Neural progenitor cell (in vitro differentiated cells): ENCODE data around the gene LURAP1L. TPM values are rescaled to one million over a fixed set of nuclear protein-coding genes. Genes with fewer than 3 reads are reported as not detected.

Experiments used
- DNase-seq: peaks from one replicate; pipeline ENCODE4 v3.0.0-alpha.2; 2016; ENCODE audit warnings: low spot score
- H2AFZ ChIP-seq: fragments of 200-600 bp; sonication (generic); replicated peaks from 2 replicates; pipeline ENCODE4 v1.6.1; 2016; ENCODE audit warnings: antibody characterized with exemption
- H3F3A ChIP-seq: fragments of 200-600 bp; sonication (generic); 2 replicates; pipeline ENCODE4 v1.6.1; 2016; ENCODE audit warnings: antibody characterized with exemption, low read depth
- H3K27ac ChIP-seq: fragments of 200-600 bp; sonication (generic); 2 replicates; pipeline ENCODE4 v1.5.1; 2016; ENCODE audit warnings: mild to moderate bottlenecking
- H3K27me3 ChIP-seq: fragments of 200-600 bp; sonication (generic); 2 replicates; pipeline ENCODE4 v1.6.1; 2016; ENCODE audit warnings: mild to moderate bottlenecking, moderate library complexity
- H3K36me3 ChIP-seq: fragments of 200-600 bp; sonication (generic); 2 replicates; pipeline ENCODE4 v1.5.1; 2016
- H3K4me1 ChIP-seq: fragments of 200-600 bp; sonication (generic); 2 replicates; pipeline ENCODE4 v1.6.1; 2016; ENCODE audit warnings: mixed run types
- H3K4me2 ChIP-seq: fragments of 200-600 bp; sonication (generic); 2 replicates; pipeline ENCODE4 v1.6.1; 2016
- H3K4me3 ChIP-seq: fragments of 200-600 bp; sonication (generic); 2 replicates; pipeline ENCODE4 v1.5.1; 2016
- H3K79me2 ChIP-seq: fragments of 200-600 bp; sonication (generic); 2 replicates; pipeline ENCODE4 v1.6.1; 2016; ENCODE audit warnings: low read depth
- H3K9ac ChIP-seq: fragments of 200-600 bp; sonication (generic); 2 replicates; pipeline ENCODE4 v1.6.1; 2016
- H3K9me3 ChIP-seq: fragments of 200-600 bp; sonication (generic); 2 replicates; pipeline ENCODE4 v1.5.1; 2016; ENCODE audit warnings: low read depth
- H4K20me1 ChIP-seq: fragments of 200-600 bp; sonication (generic); 2 replicates; pipeline ENCODE4 v1.6.1; 2016; ENCODE audit warnings: low read depth
- H3K27ac Mint-ChIP-seq: 3 replicates; pipeline ENCODE4 v1.8.0; 2021; ENCODE audit warnings: mixed read lengths
- H3K27me3 Mint-ChIP-seq: 2 replicates; pipeline ENCODE4 v1.8.0; 2022; ENCODE audit warnings: low read depth, mild to moderate bottlenecking, inconsistent platforms, moderate library complexity, mixed read lengths; ENCODE audit not compliant: insufficient read depth
- H3K36me3 Mint-ChIP-seq: 3 replicates; pipeline ENCODE4 v1.8.0; 2021; ENCODE audit warnings: mixed read lengths
- H3K4me1 Mint-ChIP-seq: 3 replicates; pipeline ENCODE4 v1.8.0; 2021; ENCODE audit warnings: mixed read lengths
- H3K4me3 Mint-ChIP-seq: 3 replicates; pipeline ENCODE4 v1.8.0; 2021; ENCODE audit warnings: mild to moderate bottlenecking, moderate library complexity, mixed read lengths
- H3K9me3 Mint-ChIP-seq: 3 replicates; pipeline ENCODE4 v1.8.0; 2020; ENCODE audit warnings: mixed read lengths
- CTCF ChIP-seq: fragments of 200-600 bp; sonication (generic); IDR thresholded peaks from 2 replicates; pipeline ENCODE4 v1.5.1; 2017; ENCODE audit warnings: antibody characterized with exemption, mild to moderate bottlenecking
- EZH2 ChIP-seq: fragments of 200-600 bp; sonication (generic); IDR thresholded peaks from 2 replicates; pipeline ENCODE4 v1.6.1; 2017; ENCODE audit warnings: antibody characterized with exemption, mild to moderate bottlenecking, moderate library complexity
- EZH2phosphoT487 ChIP-seq: fragments of 200-600 bp; sonication (generic); IDR thresholded peaks from 2 replicates; pipeline ENCODE4 v1.6.1; 2017; ENCODE audit warnings: antibody characterized with exemption
- total RNA-seq: library from RNA; depleted of rRNA; stranded (reverse); fragments of >200 nt; gene quantifications from 2 replicates; pipeline ENCODE4 v1.2.3, GENCODE V29; 2015; ENCODE audit warnings: low replicate concordance

LURAP1L gene
- total RNA-seq, 1 donor from 2014 or later = 0.75 TPM

GRCh38 chr9:12748954-12749353, 25.9 kb upstream of the LURAP1L start:
- Histone ChIP-seq H3K4me3 (no peak overlapping the region), H2AFZ (no peak overlapping the region), H3K9ac (no peak overlapping the region), H3K27me3 (no peaks in the 10 kb centered on the region), H4K20me1 (no peaks in the 10 kb centered on the region), H3K4me1 (no peaks in the 10 kb centered on the region), H3K79me2 (no peaks in the 10 kb centered on the region), H3K4me2 (no peak overlapping the region), H3F3A (no peaks in the 10 kb centered on the region), H3K9me3 (no peaks in the 10 kb centered on the region), H3K27ac (no peak overlapping the region), H3K36me3 (no peaks in the 10 kb centered on the region)
- no peak overlapping the region for H3K4me3 Mint-ChIP-seq
- H3K4me1 Mint-ChIP-seq = no peaks in the 10 kb centered on the region
- no peaks in the 10 kb centered on the region for H3K9me3 Mint-ChIP-seq
- no peaks in the 10 kb centered on the region for H3K27me3 Mint-ChIP-seq
- DNase-seq = no peak
- no peaks in the 10 kb centered on the region for H3K36me3 Mint-ChIP-seq
- no peak for TF ChIP-seq EZH2
- no peak for TF ChIP-seq EZH2phosphoT487
- no peak for TF ChIP-seq CTCF
- H3K27ac Mint-ChIP-seq = no peak overlapping the region

GRCh38 chr9:12753931-12754330, 20.9 kb upstream of the LURAP1L start:
- Mint-ChIP-seq H3K4me3 (no peak overlapping the region), H3K27me3 (no peaks in the 10 kb centered on the region), H3K36me3 (no peaks in the 10 kb centered on the region), H3K27ac (no peak overlapping the region), H3K9me3 (no peaks in the 10 kb centered on the region), H3K4me1 (no peaks in the 10 kb centered on the region)
- Histone ChIP-seq H3K27ac (no peak overlapping the region), H3K79me2 (no peaks in the 10 kb centered on the region), H2AFZ (peak overlapping the region; percentile 40), H3K27me3 (no peaks in the 10 kb centered on the region), H3K4me3 (no peak overlapping the region), H3K9ac (no peak overlapping the region), H4K20me1 (no peaks in the 10 kb centered on the region), H3F3A (no peaks in the 10 kb centered on the region), H3K9me3 (no peaks in the 10 kb centered on the region), H3K36me3 (no peaks in the 10 kb centered on the region), H3K4me2 (no peak overlapping the region), H3K4me1 (no peaks in the 10 kb centered on the region)
- TF ChIP-seq EZH2phosphoT487 (no peak), CTCF (no peak), EZH2 (no peak)
- DNase-seq = no peak

GRCh38 chr9:12759761-12760160, 15.1 kb upstream of the LURAP1L start:
- Mint-ChIP-seq H3K9me3 (no peaks in the 10 kb centered on the region), H3K4me3 (no peak overlapping the region), H3K27me3 (no peaks in the 10 kb centered on the region), H3K27ac (no peak overlapping the region), H3K4me1 (no peaks in the 10 kb centered on the region), H3K36me3 (no peaks in the 10 kb centered on the region)
- DNase-seq = no peak
- Histone ChIP-seq H3K4me1 (no peaks in the 10 kb centered on the region), H3K4me2 (no peak overlapping the region), H4K20me1 (no peaks in the 10 kb centered on the region), H3K9ac (no peak overlapping the region), H3K4me3 (no peak overlapping the region), H3K79me2 (no peaks in the 10 kb centered on the region), H3K9me3 (no peaks in the 10 kb centered on the region), H3K27ac (no peak overlapping the region), H3F3A (no peaks in the 10 kb centered on the region), H3K27me3 (no peaks in the 10 kb centered on the region), H3K36me3 (no peaks in the 10 kb centered on the region), H2AFZ (peak overlapping the region; percentile 4)
- TF ChIP-seq EZH2 (no peak), EZH2phosphoT487 (no peak), CTCF (no peak)

- Mint-ChIP-seq H3K27me3 (no peaks in the 10 kb centered on the region), H3K4me3 (no peak overlapping the region), H3K4me1 (no peaks in the 10 kb centered on the region), H3K36me3 (no peaks in the 10 kb centered on the region), H3K27ac (no peak overlapping the region), H3K9me3 (no peaks in the 10 kb centered on the region)
- no peaks in the 10 kb centered on the region for H3K4me1 ChIP-seq
- no peaks in the 10 kb centered on the region for H3K9me3 ChIP-seq
- no peak overlapping the region for H3K4me3 ChIP-seq
- TF ChIP-seq CTCF (no peak), EZH2phosphoT487 (no peak), EZH2 (no peak)
- no peaks in the 10 kb centered on the region for H3F3A ChIP-seq
- H3K9ac ChIP-seq = no peak overlapping the region
- H3K4me2 ChIP-seq = no peak overlapping the region
- H4K20me1 ChIP-seq = no peaks in the 10 kb centered on the region
- H3K27me3 ChIP-seq = no peaks in the 10 kb centered on the region
- DNase-seq = no peak
- no peak overlapping the region for H2AFZ ChIP-seq
- H3K27ac ChIP-seq = no peak overlapping the region
- H3K36me3 ChIP-seq = no peaks in the 10 kb centered on the region
- no peaks in the 10 kb centered on the region for H3K79me2 ChIP-seq
These were observed 14.1 kb upstream of the LURAP1L start for GRCh38 chr9:12760758-12761157.
